GM18507 (cell line): ENCODE data around the gene DDX18.
"Not testable (repeated sequence)": the region's sequence is repeated elsewhere in the genome, so short reads cannot be mapped to it uniquely, and the experiment has no call there.

Source experiments
- DNase-seq: peaks from one replicate; pipeline ENCODE4 v3.0.0; 2011; ENCODE audit warnings: low read depth; ENCODE audit not compliant: insufficient read length; ENCODE audit errors: extremely low spot score
- FAIRE-seq: peaks from 2 replicates; lab custom pipeline; 2011; peaks lifted over from hg19 to GRCh38; lab: Jason Lieb, UNC

DDX18 gene

DNA sequence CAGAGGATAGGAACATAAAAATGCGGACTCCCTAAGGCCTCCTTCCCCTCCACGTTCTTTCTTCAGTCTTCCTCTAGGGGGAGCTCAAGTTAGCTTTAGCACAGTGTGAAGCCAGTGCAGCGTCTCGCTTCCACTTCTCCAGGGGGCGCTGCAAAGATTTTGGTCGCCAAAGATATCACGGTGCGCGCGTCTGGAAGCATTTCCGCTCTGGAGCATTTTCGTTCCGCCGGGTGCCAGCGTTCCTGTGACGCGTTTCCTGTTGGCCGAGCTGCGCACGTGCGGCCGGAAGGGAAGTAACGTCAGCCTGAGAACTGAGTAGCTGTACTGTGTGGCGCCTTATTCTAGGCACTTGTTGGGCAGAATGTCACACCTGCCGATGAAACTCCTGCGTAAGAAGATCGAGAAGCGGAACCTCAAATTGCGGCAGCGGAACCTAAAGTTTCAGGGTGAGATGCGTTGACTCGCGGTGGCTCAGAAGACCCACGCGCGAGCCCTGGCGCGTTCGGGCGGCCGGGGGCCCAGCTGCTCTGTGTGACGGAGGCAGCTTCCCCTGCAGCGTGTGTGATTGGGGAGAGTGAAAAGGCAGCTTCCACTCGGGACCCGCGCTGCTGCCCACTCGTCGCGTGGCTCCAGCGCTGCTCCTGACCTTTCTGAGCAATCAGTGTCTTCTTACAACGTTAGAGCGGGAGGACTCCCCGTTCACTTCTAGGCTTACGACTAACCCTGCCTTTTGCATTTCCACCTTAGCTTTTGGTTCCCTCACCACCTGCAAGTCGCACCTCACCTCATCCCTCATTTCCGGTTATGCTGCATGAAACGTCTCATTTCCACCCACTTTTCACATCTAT lies at the start of gene DDX18:
Gene DDX18 (plus strand): TSS at position 275 of the 848 bp plus-strand sequence. CDS start 87 bp downstream, at position 362.
- peak; percentile 68 for DNase-seq
- peak; percentile 99 for FAIRE-seq

DNA sequence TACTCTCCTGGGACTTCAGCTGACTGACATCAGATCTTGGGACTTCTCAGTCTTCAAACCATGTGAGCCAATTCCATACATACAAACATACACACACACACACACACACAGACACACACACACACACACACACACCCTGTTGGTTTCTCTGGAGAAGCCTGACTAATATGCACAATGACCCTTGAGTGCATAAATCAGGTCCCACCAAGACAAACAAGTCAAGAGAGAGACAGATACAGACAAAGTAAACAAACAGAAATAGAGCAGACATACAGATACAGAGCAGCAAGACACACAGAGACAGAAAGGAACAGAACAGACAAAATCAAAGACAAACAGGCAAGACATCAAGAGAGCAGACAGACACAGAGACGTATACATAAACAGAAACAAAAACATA lies 43.8 kb upstream of the DDX18 start:
- FAIRE-seq (no peak), DNase-seq (no peak)

DNA sequence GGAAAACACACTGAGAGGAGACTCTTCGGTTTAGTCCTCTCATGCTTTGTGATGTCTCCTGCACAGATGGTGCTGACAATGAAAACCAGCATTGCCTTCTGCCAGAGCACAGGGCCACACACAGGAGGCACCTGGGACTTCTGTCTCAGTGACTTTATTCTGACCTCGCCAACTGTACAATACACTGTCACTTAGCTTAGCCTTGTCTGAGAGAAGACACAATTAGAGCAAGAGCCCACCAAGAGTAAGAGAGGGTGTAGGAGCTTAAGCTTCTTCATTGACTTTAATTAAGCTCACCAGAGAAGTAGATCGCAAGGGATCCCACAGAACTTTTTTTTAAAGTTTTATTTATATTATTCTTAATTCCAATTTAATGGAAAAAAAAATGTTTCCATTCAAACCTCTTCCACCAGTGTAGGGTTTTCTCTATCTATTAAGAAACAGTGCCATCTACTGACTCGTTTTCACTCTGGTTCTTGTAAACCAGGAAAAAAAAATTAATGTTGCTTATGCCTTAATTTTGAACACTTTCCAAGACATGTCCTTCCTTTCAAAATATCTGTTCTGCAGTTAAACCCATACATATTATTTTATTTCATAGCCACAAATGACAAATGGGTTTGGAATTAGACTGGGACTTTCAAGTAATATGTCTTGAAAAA lies 42.4 kb upstream of the DDX18 start:
- FAIRE-seq, result no peak

DNA sequence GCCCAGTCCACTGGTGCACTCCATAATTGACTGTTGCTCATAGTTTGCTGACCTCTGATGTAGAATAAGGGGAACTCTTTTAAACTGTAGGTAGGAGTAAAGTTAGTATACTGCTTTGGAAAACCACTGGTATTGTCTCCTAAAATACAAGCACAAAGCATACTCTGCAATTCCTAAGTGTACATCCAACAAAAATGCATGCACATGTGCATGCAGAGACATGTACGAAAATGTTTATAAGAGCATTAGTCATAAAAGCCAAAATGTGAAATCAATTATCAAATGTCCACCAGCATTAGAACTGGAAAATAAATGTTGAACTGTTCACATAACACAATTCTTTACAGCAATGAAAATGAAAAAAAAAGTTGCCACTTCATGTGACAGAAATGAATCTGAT lies 39.8 kb upstream of the DDX18 start:
- no peak for DNase-seq
- FAIRE-seq, result no peak

More for the DNA sequence above, 42.4 kb upstream of the DDX18 start:
- no peak for DNase-seq

DNA sequence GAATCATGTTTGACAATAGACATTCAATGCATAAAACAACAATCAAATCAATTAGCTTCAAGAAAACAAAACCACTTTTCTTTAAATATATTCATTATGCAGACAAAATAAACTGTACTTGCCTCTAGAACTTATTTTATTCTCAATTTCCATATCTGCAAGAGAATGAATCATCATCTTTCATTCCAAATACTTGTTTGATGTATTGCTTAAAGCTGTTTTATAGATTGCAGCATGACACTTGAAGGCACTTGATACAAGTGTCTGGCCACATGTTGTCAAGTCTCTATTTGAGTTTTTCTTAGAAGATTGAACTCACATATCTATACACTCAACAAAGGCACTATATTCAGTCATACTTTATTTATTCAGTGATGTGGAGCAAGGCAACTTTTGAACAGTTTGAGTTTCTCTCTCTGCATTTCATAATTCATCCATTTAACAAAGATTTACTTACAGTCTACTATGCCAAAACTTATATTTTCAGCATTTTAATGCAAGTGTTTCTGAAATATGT lies 38.7 kb upstream of the DDX18 start:
- DNase-seq (no peak), FAIRE-seq (no peak)

DNA sequence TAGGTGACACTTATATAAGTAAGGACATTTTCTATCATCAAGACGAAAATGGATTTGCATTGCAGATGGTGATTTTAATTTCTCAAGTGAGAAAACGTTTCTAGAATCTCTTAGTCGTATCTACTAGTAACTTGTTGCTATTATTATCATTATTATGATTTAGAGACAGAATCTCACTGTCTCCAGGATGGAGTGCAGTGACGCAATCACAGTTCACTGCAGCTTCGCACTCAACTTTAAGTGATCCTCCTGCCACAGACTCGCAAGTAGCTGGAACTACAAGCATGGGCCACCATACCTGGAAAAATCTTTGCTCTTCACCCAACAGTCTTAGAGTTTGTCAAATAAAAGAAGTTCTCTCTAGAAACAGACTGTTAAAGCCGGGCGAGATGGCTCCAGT lies 37.6 kb upstream of the DDX18 start:
- no peak for DNase-seq
- no peak for FAIRE-seq

DNA sequence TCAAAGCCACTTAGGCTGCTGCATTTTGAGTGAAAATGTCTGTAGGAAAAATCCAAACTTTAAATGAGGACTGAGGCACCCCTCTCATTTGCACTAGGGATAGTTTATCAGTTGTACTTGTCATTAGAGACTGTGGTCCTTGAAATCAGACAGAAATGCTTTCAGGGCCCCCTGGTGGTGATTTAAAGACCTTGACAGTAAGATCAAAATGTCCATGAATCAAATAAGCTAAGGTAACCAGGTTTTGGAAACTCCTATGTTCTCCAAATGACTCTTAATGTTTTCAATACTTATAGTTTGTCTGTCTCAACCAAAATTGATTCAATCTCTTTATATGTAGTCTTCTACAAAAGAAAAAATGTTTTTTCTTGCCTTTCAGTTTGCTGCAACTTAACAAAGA lies 28.8 kb upstream of the DDX18 start:
- FAIRE-seq (peak; percentile 60), DNase-seq (no peak)

DNA sequence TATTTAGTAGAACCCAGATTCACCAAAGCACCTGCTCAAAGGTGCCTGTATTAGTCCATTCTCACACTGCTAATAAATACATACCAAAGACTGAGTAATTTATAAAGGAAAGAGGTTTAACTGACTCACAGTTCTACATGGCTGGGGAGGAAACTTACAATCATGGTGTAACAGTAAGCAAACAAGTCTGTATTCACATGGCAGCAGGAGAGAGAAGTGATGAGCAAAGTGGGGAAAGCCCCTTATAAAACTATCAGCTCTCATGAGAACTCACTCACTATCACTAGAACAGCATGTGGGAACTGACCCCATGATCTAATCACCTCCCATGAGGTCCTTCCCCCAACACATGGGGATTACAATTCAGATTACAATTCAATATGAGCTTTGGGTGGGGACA lies 28.0 kb upstream of the DDX18 start:
- DNase-seq (no peak), FAIRE-seq (no peak)

DNA sequence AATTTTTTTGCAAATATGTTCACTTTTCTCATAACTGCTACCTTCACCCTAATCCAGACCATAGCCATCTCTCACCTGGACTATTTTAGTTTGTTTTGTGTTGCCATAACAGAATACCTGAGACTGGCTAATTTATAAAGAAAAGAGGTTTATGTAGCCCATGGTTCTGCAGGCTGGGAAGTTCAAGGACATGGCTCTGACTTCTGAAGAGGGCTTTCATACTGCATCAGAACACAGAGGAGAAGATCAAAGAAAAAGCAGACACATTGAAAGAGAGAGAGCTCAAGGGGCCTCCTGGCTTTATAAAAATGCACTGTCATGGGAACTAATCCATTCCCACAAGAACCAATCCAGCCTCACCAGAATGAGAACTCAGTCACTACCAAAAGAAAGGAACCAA lies 25.0 kb upstream of the DDX18 start:
- FAIRE-seq (no peak), DNase-seq (no peak)

DNA sequence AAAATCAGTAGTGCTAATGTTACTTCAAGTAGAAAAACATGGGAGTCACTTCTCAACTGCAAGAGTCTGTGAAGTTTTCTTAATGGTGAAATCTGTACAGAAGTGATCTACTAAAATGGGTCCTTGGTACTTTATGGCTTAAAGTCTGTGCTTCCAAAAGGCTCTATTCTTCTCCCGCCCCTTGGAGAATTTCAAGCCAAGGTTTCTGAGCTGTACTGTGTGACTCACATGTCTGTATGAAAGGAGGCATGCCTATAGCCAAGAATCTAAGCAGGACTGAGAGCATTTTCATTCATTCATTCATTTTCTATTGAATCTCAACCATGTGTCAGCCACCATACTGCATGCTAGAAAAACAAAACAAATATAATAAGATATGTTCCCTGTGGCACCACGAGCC lies 19.8 kb upstream of the DDX18 start:
- DNase-seq, result no peak
- FAIRE-seq, result no peak

DNA sequence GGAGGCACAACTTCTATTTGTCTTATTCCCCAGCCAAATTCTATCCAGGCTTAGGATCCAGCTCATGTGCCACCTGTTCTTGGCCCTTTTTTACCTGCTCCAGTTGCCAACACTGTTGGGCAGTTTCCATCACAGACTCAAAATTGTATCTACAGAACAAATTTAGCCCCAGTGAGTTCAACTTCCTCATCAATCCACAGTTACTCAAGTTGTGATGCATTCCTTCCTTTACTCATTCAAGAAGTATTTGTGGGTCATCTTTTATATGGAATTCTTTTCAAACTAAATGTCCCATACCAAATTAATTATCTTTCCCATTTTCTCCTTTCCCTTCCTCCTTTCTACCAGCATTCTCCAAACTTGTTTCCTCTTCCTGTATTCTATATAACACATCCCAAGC lies 12.7 kb upstream of the DDX18 start:
- no peak for DNase-seq
- FAIRE-seq, result no peak

DNA sequence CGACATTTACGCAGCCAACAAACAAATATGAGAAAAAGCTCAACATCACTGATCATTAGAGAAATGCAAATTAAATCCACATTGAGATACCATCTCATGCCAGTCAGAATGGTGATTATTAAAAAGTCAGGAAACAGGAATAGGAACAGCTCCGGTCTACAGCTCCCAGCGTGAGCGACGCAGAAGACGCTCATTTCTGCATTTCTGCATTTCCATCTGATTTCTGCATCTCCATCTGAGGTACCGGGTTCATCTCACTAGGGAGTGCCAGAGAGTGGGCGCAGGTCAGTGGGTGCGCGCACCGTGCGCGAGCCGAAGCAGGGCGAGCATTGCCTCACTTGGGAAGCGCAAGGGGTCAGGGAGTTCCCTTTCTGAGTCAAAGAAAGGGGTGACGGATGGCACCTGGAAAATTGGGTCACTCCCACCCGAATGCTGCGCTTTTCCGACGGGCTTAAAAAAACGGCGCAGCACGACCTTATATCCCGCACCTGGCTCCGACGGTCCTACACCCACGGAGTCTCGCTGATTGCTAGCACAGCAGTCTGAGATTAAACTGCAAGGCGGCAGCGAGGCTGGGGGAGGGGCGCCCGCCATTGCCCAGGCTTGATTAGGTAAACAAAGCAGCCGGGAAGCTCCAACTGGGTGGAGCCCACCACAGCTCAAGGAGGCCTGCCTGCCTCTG lies 10.7 kb upstream of the DDX18 start:
- DNase-seq, FAIRE-seq: not testable (repeated sequence)

DNA sequence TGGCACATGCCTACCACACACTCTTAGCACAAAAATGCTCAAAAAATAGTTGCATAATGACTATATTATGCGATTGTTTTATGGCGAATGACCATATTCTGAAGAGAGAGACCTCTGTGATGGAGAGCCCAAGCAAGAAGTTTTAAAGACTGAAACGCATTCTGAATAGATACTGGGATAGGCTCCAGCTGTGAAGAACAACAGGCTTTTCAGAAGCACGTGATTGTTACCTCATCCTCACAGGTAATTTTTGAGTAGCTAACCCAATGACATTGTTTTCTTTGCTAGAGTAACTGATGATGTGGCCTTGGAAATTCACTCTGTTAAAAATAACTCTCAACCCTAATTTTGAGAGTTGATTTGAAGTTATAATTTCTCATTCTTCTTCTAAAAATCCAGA lies 2.0 kb upstream of the DDX18 start:
- DNase-seq (no peak), FAIRE-seq (no peak)

DNA sequence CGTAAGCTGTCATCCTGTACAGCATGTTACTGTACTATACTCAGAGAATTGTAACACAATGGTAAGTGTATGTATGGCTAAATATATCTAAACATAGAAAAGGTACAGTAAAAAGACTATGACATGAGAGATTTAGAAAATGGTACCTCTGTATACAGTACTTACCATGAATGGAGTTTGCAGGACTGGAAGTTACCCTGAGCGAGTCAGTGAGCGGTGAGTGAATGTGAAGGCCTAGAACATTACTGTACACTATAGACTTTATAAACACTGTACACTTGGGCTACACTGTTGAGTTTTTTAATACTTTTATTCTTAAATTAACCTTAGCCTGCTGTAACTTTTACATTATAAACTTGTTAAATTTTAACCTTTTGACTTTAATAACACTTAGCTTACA lies 1.5 kb downstream of the DDX18 start:
- DNase-seq (no peak), FAIRE-seq (peak; percentile 31)

DNA sequence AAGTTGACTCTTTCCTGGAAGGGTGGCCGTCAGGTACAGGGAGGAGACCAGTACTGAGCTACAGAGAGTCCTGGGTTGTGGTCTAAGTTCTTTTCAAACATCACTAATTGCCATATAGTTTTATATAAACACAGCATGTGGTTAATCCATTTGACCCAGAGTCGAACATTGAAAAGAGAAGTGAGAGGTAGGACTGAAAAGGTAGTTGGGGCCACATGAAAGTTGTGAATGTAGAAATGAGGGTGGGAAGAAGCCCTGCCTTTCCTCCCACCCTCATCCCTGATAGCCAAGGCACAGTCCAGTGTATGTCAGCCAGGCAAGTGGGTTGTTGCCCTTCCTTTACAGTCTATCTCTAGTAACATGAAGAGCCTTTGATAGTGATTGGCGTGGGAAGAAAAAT lies 4.4 kb downstream of the DDX18 start:
- FAIRE-seq, result no peak
- no peak for DNase-seq

DNA sequence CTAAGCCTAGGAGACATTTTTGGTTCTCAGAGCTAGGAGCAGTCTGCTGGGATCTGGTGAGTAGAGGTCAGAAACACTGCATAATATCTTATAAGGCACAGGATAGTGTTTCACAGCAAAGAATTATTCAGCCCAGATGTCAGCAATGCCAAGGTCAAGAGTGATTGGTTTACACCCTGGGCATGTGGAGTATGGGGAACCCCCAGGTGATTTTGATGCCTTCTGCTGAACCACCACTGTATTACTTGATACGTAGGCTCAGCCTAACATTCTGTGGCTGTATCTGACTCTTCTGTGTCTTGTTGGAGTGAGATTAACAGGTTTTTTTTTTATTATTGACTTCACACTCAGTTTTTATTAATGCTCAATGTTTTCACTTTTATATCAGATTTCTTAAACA lies 6.0 kb downstream of the DDX18 start:
- FAIRE-seq (peak; percentile 49), DNase-seq (no peak)

DNA sequence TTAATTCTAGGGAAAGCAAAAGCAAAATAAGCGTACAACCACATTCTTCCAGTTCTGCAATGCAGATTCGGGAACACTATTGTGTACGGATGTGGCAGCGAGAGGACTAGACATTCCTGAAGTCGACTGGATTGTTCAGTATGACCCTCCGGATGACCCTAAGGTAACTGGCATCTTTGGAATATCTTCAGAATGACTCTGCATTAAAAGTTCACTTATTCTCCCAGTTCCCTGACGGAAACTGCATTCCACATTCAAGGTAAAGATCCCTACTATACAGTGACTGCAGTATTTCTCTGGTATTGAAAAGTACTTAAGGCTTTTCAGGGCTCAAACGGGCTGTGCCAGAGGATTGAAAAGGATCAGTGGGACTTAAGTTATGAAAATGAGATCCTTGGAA lies 10.9 kb downstream of the DDX18 start:
- DNase-seq, result no peak
- no peak for FAIRE-seq

DNA sequence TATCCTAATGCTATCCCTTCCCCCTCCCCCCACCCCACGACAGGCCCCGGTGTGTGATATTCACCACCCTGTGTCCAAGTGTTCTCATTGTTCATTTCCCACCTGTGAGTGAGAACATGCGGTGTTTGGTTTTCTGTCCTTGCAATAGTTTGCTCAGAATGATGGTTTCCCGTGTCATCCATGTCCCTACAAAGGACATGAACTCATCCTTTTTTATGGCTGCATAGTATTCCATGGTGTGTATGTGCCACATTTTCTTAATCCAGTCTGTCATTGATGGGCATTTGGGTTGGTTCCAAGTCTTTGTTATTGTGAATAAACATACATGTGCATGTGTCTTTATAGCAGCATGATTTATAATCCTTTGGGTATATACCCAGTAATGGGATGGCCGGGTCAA lies 13.0 kb downstream of the DDX18 start:
- not testable (repeated sequence) for FAIRE-seq, DNase-seq

DNA sequence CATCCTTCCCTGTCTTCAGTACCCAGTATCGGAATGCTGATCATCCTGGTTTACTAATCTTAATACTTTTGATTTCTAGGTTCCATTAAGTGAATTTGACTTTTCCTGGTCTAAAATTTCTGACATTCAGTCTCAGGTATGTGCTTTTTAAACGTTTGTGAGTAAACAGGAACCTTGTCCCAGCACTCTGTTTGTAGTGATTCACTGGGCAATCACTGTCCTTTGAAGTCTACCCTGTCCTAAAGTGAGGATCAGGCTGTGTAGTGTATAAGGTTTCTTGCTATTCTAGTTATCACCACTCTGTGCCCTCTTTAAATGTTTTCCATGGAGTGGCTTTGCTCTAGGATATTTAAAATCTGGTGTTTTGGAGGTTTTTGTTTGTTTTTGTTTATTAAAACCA lies 14.4 kb downstream of the DDX18 start:
- FAIRE-seq, result no peak

DNA sequence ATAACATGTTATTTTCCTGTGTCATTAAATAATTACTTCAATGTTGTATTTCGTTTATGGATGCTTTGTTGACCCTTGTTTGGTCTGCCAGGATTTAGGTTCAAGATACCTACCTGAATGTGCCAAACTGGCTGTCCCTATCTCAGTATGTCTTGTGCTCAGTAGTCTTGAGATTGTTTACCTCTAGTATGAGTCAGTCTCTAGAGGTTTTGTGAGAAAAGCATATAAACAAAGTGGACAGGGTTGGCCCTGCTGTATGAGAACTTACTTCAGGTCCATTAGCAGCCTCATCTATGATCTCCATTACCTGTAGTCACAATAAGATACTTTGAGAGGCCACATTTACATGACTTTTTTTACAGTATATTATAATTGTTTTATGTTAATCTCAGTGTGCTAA lies 17.8 kb downstream of the DDX18 start:
- no peak for FAIRE-seq

More for the DNA sequence above, 14.4 kb downstream of the DDX18 start:
- DNase-seq, result no peak

More for the DNA sequence above, 17.8 kb downstream of the DDX18 start:
- DNase-seq, result no peak
